ENCODE data around the gene MTF1.
A peak's percentile ranks its signal among the peaks of the same experiment; 100 is the strongest.

The MTF1 gene

DNA sequence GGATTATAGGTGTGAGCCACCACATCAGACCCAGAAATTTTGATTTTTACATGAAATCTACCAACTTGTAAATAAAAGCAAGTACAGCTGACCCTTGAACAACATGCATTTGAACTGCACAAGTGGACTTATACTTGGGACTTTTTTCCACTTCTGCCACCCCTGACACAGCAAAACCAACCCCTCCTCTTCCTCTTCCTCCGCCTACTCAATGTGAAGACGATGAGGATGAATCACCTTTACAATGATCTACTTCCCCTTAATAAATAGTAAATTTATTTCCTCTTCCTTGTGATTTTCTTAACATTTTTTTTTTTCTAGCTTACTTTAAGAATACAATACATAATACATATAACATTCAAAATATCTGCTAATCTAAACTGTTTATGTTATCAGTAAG, 33.9 kb downstream of the MTF1 start:
- DNase-seq, result no peak

DNA sequence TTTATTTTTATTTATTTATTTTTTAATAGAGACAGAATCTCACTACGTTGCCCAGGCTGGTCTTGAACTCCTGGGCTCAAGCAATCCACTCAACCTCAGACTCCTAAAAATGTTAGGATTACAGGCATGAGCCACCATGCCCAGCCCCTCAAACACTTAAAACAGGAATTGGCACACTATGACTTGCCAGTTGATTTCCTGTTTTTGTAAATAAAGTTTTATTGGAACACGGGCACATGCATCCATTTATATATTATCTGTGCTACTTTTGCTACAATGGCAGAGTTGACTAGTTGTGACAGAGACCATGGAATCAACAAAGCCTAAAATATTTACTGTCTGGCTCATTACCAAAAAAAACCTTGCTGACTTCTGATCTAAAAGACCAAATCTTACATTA, 35.4 kb downstream of the MTF1 start:
- no peak for DNase-seq

DNA sequence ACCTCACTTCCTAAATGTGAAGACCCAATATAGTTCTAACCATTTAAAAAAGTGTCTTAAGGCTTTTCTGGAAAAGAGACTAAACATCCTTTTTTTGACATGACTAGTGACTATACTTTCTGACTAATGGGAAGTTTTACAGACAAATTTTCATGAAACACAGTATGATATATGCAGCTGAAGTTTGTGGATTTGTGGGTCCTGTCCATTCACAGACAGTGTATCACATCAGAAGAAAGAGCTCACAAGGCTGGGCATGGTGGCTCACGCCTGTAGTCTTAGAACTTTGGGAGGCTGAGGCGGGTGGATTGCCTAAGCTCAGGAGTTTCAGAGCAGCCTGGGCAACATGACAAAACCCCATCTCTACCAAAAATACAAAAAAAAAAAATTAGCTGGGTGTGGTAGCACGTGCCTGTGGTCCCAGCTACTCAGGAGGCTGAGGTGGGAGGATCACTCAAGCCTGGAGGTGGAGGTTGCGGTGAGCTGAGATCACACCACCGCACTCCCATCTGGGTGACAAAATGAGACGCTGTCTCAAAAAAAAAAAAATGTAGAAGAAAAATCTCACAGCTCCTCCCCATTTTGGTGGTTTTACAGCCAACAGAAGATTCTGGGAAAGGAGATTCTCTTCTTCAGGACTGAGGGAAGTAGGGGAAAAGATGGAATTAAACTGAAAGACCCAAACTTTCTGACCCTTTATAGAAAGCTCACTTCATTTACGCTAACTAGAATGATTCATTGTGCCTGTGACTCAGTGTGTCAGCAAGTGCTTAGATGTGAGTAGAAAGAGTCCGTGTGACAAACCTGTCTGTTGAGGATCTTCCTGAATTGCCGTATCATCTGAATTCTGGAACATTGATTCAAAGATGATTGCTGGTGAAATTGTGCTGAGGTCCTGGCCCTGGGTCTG, 36.2 kb downstream of the MTF1 start:
- DNase-seq, result no peak

DNA sequence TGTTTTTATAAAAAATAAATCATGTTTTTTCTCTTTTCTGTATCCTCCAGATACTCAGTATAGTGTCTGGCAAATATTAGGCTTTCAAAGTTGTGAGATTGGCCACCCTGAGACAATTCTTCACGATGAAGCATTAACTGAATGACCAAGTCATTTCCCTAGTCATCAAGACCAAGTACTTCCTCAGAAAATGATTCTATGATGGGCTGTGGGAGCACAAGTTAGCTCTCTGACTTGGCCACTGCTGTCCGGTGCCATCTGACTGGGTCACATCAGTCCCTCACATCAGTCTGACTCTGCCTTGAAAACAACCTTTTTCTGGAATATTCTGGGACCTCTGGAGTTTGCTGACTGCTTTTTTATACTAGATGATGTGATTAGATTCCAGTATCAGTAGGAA, 37.9 kb downstream of the MTF1 start:
- DNase-seq, result no peak

DNA sequence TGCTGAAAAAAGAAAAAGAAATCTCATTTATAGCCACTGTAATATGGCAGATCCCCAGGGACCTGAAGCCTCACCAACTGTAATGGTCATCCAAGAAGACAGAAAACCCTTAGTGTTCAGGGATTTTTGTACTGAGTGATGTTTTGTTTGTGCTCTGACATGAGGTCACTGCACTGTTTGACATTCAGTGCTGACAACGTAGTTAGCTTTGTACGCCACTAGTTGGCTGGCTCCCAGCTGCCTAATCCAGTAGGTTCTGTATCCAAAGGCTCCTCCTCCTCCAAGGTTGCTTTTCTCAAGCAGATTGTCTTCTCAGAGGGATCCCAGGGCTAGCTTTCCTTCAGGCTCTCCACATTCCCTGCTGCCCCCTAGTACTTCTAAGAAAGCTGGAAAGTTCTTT, 41.9 kb downstream of the MTF1 start:
- DNase-seq, result no peak

DNA sequence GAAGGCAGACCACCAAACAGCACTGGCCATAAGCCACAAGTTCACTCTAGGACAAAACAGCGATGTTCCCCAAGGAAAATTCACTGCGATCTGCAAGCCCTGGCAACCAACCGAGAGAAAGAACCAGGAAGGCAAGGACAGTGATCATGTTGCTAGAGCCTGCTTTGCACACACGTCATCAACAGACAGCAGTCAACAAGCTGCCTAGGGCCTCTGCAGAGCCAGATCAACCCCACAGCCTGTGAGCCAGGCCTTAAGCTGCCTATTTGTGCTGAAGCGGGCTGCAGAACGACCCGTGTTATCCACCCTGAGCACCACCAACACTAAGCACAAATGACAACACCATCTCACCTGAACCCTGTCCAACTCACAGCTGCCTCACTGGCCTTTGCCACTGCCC, 45.1 kb downstream of the MTF1 start:
- no peak for DNase-seq

DNA sequence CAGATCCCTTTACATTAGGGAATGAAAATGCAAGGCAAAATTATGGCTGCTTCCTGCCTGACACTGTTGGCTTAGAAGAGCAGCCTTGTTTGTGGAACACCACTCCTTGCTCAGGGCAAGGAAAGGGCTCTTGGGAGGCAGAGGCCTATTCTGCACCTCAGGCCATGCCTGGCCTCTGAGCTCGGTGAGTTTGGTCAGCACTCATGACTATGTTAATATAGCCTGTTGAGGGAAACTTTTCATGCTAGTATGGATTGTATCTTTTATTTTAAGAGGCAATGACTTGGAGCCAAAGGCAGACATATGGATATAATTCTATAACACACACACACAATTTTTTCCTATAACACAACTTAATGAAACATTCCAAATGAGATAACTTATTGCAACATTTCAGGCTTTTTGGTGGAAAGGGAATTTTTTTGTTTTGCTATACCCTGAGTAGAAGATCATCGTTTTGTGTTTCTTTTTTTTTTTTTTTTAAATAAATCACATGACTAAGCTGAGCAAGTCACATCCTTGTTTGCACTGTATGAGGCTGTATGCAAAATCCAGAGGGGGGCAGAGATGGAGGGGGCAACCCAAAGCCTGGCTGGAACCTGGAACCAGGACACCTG, 45.8 kb downstream of the MTF1 start:
- DNase-seq, result no peak

DNA sequence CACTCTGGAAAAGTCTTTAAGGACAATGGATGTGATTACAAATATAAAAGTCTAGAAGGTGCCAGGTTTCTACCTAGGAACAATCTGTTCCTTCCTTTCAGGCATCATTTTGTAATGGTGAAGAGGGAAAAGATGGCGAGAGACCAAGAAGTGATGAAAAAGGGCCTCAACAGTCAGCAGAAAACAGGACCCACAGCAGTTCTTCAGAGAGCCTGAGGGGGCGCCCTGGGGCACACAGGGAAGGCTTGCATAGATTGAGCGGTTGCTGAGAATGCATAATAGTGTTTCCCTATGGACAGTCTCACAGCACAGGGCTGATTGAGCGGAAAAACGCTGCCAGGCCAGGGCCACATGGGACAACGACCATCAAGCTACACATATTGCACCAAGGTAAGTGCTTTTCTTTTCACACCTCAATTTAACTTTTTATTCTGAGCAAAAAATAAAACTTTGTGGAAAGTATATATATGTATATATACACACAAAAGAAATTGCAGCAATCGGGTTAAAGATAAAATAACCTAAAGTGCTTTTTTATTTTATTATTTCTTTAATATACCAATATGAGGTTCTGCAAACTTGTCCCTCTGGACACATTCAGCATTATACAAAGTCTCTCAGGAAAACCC, 48.3 kb downstream of the MTF1 start:
- peak; percentile 48 for DNase-seq

DNA sequence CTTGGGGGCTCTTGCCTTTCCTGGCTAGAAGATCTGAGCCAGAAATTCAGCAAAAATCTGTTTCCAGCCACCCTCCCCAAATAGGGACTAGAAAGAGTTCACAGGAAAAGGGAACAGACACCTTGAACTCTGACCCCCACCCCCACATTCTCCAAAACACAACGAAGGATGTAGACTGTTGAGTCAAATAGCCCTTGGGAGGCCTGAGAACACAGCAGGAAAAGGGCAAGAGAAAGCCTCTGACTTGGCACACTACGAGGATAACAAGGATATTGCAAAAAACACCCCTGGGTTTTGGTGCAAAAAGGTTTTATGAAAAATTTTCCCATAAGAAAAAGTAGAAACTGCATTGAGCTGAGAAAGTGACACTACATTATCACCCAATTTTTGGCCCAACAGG, 49.5 kb downstream of the MTF1 start:
- no peak for DNase-seq

DNA sequence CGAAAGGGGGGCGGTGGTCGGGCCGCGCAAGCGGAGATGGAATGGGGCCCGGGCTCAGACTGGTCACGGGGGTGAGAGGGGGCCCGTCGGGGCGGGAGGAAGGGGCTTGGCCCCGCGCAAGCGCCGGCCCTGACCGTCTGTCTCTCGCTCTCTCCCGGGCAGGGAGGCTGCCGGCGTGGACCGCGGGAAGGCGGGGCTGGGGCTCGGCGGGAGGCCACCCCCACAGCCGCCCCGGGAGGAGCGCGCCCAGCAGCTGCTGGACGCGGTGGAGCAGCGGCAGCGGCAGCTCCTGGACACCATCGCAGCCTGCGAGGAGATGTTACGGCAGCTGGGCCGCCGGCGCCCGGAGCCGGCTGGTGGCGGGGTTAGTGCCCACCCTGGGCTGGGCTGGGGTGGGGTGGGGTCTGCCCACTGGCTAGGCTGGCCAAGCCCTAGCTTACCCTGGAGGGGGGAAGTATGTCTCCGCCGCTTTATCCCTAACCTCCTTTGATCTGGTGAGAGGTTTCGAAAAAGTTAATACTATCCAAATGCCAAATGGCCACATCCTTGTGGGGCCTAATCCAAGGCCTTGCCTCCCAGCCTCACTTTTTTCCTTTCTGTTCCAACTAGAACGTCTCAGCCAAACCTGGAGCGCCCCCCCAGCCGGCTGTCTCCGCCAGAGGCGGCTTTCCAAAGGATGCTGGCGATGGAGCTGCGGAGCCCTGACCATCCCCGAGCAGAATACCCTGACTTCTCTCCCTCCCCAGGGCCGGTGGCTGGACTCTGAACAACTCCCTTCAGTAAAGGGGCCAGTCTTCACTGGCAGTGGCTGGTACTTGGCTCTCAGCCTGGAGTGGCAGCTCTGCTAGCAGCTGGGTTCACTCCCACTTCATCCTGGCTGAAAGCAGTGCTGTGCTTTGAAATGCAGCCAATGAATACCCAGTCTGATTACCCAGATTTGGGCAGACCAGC, 50.7 kb downstream of the MTF1 start:
- DNase-seq, result no peak

DNA sequence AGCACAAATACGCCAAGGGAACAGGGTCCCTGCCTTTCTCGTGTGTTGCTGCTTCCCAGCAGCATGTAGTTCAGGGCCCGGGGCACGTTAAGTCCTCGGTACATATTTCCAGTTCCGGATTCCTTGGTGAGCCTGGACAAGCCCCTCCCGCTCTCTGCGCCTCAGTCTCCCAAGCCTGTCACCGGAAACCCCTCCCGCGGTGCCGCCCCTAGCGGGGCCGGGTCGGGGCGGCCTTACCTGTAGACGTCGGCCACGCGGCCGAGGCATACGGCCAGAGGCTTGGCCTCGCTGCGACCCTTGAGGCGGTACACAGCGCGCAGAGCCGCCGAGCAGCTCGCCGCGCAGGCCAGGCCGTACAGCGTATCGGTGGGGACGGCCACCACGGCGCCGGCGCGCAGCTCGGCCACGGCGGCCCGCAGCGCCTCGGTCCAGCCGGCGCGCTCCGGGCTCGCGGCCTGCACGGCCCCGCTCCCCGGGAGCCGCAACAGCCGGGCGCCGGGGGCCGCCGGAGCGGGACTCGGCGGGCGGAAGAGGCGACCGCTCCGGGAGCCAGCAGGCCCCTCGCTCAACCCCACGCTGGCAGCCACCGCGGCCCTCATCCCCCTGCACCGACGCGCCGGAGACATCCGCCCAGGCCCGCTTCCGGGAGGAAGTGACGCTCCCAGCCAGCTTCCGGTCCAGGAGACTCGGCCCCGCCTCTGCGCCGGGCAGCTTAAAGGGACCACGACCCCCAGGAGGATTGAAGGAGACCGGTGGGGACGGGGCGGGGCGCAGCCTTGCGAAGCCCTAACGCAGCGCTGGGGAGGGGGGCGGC, 51.6 kb downstream of the MTF1 start, which contains the start of the genes C1orf122 and YRDC:
C1orf122 (plus strand) TSS at position 236 of the 814 bp plus-strand sequence. CDS start 615 bp downstream, outside the sequence.
YRDC (minus strand) TSS at position 654 of the 814 bp plus-strand sequence; CDS start at position 626, 28 bp downstream.
- peak; percentile 87 for DNase-seq

DNA sequence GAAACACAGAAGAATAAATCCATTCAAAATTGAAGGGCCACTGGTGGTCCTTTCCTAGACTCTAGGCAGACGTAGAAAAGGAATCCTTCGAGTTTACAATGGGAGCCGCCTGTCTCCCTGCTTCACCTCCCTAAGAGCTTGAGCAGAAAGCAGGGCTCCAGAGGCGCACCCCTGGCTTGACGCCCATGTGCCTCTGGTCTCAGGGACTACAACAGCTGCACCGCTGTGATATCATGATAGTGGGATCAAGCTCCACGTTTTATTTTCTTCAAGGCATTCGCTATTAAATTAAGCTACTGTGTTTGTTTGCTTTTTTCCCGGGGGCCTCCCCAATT, 52.2 kb downstream of the MTF1 start:
- DNase-seq, result no peak

DNA sequence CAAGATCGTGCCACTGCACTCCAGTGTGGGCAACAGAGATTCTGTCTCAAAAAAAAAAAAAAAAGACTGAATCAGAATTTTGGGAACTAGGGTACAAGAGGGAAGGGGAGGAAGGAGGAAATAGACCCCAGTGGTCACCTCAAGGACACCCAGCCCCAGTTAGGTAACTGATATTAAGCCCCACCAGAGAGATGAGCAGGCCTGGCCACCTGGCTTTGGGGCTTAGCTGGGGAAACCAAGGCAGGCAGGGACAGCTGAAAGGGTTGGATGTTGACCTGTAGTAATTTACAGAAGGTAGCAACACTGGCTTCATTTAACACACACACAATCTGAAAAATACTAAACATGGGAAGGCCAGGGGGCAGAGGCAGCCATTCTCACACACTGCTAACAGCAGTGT, 57.0 kb downstream of the MTF1 start:
- DNase-seq, result no peak

DNA sequence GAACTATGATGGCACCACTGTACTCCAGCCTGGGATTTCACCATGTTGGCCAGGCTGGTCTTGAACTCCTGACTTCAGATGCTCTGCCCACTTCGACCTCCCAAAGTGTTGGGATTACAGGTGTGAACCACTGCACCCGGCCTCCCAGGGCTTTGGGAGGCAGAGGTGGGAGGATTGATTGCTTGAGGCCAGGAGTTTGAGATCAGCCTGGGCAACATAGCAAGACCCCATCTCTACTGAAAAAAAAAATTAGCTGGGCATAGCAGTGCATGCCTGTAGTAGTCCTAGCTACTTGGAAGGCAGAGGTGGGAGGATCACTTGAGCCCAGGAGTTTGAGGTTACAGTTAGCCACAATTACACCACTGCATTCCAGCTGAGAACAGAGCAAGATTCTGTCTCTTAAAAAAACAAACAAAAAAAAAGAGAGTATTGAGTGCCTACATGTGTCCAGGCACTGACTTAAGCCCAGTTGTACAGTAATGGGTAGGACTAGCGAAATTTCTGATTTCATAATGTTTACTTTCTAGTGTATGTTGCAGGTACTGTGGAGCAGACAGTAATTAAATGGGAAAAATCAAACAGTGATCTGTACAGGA, 61.5 kb downstream of the MTF1 start:
- DNase-seq, result no peak

DNA sequence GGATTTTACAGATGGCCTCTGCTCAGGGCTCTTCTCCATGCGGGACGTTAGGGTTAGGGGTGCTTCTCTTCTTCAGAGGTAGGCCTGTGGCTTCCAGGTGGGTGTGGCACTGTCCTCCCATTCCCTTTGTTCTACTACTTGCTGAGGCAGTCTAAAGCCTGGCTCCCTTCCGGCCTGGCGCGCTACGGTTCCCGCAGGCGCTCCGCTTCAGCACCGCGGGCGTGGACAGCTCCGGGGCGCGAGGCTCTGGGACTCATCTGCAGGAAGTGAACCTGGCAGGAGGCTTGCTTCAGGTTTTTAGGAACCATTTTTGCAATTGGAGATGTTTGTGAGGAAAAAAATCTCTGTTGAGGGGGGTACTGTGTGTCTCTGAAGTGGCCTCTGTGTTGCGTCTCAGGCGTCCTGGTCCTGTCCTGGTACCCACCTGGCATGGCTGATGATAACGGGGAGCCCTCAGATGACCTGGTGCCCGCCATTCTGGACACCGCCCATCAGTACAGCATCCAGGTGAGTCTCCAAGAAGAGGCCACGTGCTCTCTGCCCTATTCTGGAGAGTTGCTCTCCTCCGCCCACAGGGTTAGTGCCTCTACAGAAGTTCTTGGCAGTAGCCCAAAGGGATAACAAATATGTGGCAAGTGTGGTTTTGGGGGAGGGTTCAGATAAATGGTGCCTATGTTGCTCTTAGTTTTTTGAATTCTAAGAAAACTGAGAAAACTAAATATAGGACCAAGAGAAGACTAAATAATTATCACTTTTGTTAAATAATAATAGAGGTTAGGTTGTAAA, 63.9 kb downstream of the MTF1 start:
- no peak for DNase-seq

DNA sequence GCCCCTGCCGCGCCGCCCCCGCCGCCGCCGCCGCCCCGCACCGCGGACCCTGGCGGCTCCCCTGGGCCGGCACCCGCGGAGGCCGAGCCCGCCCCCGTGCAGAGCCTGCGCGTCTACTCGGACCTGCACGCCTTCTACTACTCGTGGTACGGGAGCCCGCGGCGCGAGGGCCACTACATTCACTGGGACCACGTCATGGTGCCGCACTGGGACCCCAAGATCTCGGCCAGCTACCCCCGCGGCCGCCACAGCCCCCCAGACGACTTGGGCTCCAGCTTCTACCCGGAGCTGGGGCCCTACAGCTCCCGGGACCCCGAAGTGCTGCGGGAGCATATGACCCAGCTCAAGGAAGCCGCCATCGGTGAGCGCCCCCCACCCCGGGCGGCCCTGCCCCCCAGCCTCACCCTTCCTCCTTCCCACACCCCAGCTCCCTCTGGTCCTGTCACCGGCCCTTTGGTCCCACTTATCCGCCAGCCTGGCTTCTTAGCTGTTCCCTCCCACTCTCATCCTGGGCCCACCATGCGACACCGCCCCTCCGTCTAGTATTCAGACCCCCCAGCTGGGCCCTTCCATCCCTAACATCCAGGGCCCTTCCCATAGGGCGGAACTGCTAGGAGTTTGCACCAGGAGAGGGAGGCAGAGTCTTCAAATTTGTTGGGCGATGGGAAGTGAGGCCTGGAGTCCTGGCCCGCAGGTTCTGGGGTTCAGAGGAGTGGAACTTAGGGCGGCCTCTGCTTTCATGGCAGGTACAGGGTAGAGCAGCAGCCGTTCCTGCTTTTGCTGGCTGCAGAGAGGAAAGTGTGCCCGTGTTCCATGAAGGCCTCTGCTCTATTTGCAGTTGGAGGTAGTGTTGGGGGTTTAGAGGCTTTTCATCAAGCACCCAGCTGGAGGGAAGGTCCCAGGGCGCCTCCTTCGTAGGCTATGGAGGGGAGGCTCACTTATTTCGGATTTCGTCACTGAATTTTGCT, 64.7 kb downstream of the MTF1 start:
- no peak for DNase-seq

DNA sequence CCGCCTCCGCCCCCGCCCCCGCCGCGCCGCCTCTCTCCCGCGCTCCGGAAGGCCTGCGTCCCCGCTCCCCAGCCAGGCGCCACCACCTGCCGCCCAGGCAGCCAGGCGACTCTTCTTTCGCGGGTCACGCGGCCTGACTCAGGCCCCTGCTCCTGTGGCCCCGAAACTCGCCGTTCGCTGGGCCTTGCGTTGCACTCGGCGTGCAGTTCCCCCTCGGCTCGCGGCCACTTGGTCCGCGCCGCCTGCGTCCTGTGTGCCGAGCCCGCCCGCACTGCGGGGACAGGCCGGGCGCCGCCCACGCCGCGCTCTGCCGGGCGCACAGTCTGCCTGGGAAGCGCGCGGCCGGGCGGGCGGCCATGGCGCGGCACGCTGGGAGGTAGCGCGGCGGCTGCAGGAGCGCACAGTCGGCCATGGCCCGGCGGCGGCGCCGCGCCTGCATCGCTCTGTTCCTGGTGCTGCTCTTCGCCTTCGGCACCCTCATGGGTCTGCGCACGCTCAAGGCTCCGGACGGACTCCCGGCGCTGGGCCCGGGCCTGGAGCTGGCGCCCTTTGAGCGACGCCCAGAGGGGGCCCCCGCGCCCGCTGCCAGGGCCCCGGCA, 65.5 kb downstream of the MTF1 start, which contains the start of gene MANEAL:
MANEAL (plus strand) TSS at position 75 of the 599 bp plus-strand sequence; CDS start at position 411, 336 bp downstream.
- DNase-seq, result no peak

DNA sequence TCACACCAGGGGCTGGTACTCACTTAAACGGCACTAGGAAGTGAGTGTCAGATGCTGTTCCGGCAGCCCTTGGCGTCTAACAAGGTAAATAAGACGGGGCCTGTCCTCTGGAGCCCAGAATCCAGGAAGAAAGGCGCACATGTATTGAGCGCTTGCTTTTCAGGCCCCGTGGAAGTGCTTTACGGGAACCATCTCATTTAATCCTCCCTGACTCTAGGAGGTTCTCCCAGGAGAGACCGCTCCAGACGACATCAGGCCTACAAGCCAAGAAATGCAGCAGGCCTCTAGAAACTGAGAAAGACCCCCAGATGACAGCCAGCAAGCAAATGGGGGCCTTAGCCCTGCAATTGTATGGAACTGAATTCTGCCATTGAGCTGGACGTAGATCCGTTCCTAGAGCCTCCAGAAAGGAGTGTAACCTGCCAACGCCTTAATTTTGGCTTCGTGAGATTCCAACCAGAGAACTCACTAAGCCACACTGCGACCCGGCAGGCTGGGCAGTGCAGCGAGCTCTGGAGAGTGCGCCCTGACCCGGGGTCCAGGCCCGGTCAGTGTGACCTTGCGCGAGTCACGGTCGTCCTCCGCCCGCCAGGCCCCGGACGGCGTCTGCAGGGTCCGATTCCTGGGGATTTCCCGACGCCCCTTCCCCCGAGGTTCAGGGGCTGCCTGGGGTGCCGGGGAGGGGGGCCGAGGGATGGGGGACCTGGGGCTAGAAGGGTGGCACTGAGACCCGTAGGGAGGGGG, 66.3 kb downstream of the MTF1 start:
- no peak for DNase-seq

Measured in activated T-cell treated with anti-CD3 and anti-CD28 coated beads for 4 hours (primary cell).